Activated T-helper 2 cell treated with anti-CD3 and anti-CD28 coated beads, Interferon-gamma antibody, Interleukin-2, Interleukin-4, amounts not matched to agents 10 μg/mL and 5 μg/mL and 100 μg/mL, durations not matched to agents 14 hours and 24 hours and 36 hours (primary cell): ENCODE results near the gene NEURL4. TPM values are rescaled to one million over a fixed set of nuclear protein-coding genes. Genes with fewer than 3 reads are reported as not detected.
"Not testable (repeated sequence)": the region's sequence is repeated elsewhere in the genome, so short reads cannot be mapped to it uniquely, and the experiment has no call there.

Experiments
- DNase-seq: peaks from one replicate; pipeline ENCODE4 v3.0.0; 2021; ENCODE audit warnings: low spot score
- H3K27ac Mint-ChIP-seq: one replicate; pipeline ENCODE4 v1.8.0; 2021; ENCODE audit warnings: mixed read lengths
- H3K27me3 Mint-ChIP-seq: one replicate; pipeline ENCODE4 v1.8.0; 2021; ENCODE audit warnings: low read depth, mixed read lengths
- H3K36me3 Mint-ChIP-seq: one replicate; pipeline ENCODE4 v1.8.0; 2021; ENCODE audit warnings: low read depth, mixed read lengths
- H3K4me1 Mint-ChIP-seq: one replicate; pipeline ENCODE4 v1.8.0; 2021; ENCODE audit warnings: low read depth, mixed read lengths
- H3K4me3 Mint-ChIP-seq: one replicate; pipeline ENCODE4 v1.8.0; 2021; ENCODE audit warnings: low read depth, mild to moderate bottlenecking, moderate library complexity, mixed read lengths
- H3K9me3 Mint-ChIP-seq: one replicate; pipeline ENCODE4 v1.8.0; 2021; ENCODE audit warnings: mixed read lengths
- intact Hi-C: fragments of 100-400 bp; cut with micrococcal nuclease; formaldehyde crosslinking; loops from one replicate; pipeline ENCODE4 v1.15.1; 2023
- total RNA-seq: library from RNA; stranded (reverse); gene quantifications from 2 replicates; pipeline ENCODE4 v1.2.3, GENCODE V29; 2022

The NEURL4 gene
- 45.7 and 47.7 TPM in 2 replicates for total RNA-seq

- Mint-ChIP-seq H3K4me1 (peaks cover 26% of the 10 kb centered on the region), H3K9me3 (no peaks in the 10 kb centered on the region), H3K4me3 (peak within 1 kb of the TSS; percentile 90), H3K27me3 (no peaks in the 10 kb centered on the region), H3K36me3 (peaks cover 17% of the 10 kb centered on the region), H3K27ac (peak within 1 kb of the TSS; percentile 95)
- no peak for DNase-seq
- intact Hi-C loops: loop anchor here (1.0 kb wide), 2 partner anchors 14 to 22 kb away; partner anchors contain the start of genes EIF5A and GPS2
These were observed at the start of gene NEURL4 for GRCh38 chr17:7328840-7329373. NEURL4 (minus strand) TSS chr17:7329335; CDS start chr17:7329312, 23 bp downstream.

GRCh38 chr17:7374353-7374752 lies 45.2 kb upstream of the NEURL4 start:
- H3K4me1 Mint-ChIP-seq: no peaks in the 10 kb centered on the region
- H3K9me3 Mint-ChIP-seq: peaks cover 5% of the 10 kb centered on the region
- intact Hi-C loops: no loop called here
- H3K27ac Mint-ChIP-seq: no peak overlapping the region
- DNase-seq: no peak
- no peak overlapping the region for H3K4me3 Mint-ChIP-seq
- H3K36me3 Mint-ChIP-seq: peaks cover 4% of the 10 kb centered on the region
- H3K27me3 Mint-ChIP-seq: peaks cover 14% of the 10 kb centered on the region

- DNase-seq: no peak
- intact Hi-C loops: no loop called here
- Mint-ChIP-seq H3K27ac (no peak overlapping the region), H3K36me3 (no peaks in the 10 kb centered on the region), H3K4me3 (no peak overlapping the region), H3K4me1 (no peaks in the 10 kb centered on the region), H3K27me3 (peaks cover 6% of the 10 kb centered on the region), H3K9me3 (no peaks in the 10 kb centered on the region)
These were observed 41.7 kb upstream of the NEURL4 start for GRCh38 chr17:7370853-7371252.

- no peaks in the 10 kb centered on the region for H3K9me3 Mint-ChIP-seq
- no peaks in the 10 kb centered on the region for H3K4me1 Mint-ChIP-seq
- no peak overlapping the region for H3K4me3 Mint-ChIP-seq
- no peaks in the 10 kb centered on the region for H3K36me3 Mint-ChIP-seq
- intact Hi-C loops: no loop called here
- H3K27me3 Mint-ChIP-seq: peaks cover 8% of the 10 kb centered on the region
- H3K27ac Mint-ChIP-seq: no peak overlapping the region
- no peak for DNase-seq
These were observed 40.7 kb upstream of the NEURL4 start for GRCh38 chr17:7369825-7370224.

GRCh38 chr17:7368599-7368994 lies 39.5 kb upstream of the NEURL4 start:
- H3K36me3 Mint-ChIP-seq, H3K27me3 Mint-ChIP-seq, H3K4me3 Mint-ChIP-seq, H3K4me1 Mint-ChIP-seq, H3K9me3 Mint-ChIP-seq, intact Hi-C loops, H3K27ac Mint-ChIP-seq, DNase-seq: not testable (repeated sequence)

- Mint-ChIP-seq H3K36me3 (no peaks in the 10 kb centered on the region), H3K4me1 (no peaks in the 10 kb centered on the region), H3K27me3 (peaks cover 8% of the 10 kb centered on the region), H3K27ac (no peak overlapping the region), H3K9me3 (no peaks in the 10 kb centered on the region), H3K4me3 (no peak overlapping the region)
- intact Hi-C loops: no loop called here
- DNase-seq: no peak
These were observed 38.9 kb upstream of the NEURL4 start for GRCh38 chr17:7367918-7368598.

GRCh38 chr17:7367083-7367482 lies 37.9 kb upstream of the NEURL4 start:
- no peaks in the 10 kb centered on the region for H3K4me1 Mint-ChIP-seq
- H3K4me3 Mint-ChIP-seq: no peak overlapping the region
- intact Hi-C loops: no loop called here
- no peak for DNase-seq
- peaks cover 8% of the 10 kb centered on the region for H3K27me3 Mint-ChIP-seq
- H3K9me3 Mint-ChIP-seq: no peaks in the 10 kb centered on the region
- no peaks in the 10 kb centered on the region for H3K36me3 Mint-ChIP-seq
- H3K27ac Mint-ChIP-seq: no peak overlapping the region

GRCh38 chr17:7365963-7366362 lies 36.8 kb upstream of the NEURL4 start:
- intact Hi-C loops, DNase-seq, H3K4me1 Mint-ChIP-seq, H3K4me3 Mint-ChIP-seq, H3K27me3 Mint-ChIP-seq, H3K9me3 Mint-ChIP-seq, H3K36me3 Mint-ChIP-seq, H3K27ac Mint-ChIP-seq: not testable (repeated sequence)

GRCh38 chr17:7363311-7363710 lies 34.2 kb upstream of the NEURL4 start:
- Mint-ChIP-seq H3K9me3 (no peaks in the 10 kb centered on the region), H3K27me3 (peaks cover 4% of the 10 kb centered on the region), H3K36me3 (no peaks in the 10 kb centered on the region), H3K4me3 (no peak overlapping the region), H3K27ac (no peak overlapping the region), H3K4me1 (peaks cover 1% of the 10 kb centered on the region)
- DNase-seq: no peak
- intact Hi-C loops: no loop called here

- Mint-ChIP-seq H3K4me3 (no peak overlapping the region), H3K36me3 (no peaks in the 10 kb centered on the region), H3K4me1 (peaks cover 1% of the 10 kb centered on the region), H3K9me3 (no peaks in the 10 kb centered on the region), H3K27ac (no peak overlapping the region), H3K27me3 (peaks cover 2% of the 10 kb centered on the region)
- intact Hi-C loops: no loop called here
- no peak for DNase-seq
These were observed 32.8 kb upstream of the NEURL4 start for GRCh38 chr17:7361906-7362305.

- intact Hi-C loops: no loop called here
- Mint-ChIP-seq H3K27ac (no peak overlapping the region), H3K36me3 (peaks cover 8% of the 10 kb centered on the region), H3K9me3 (no peaks in the 10 kb centered on the region), H3K27me3 (no peaks in the 10 kb centered on the region), H3K4me1 (peaks cover 19% of the 10 kb centered on the region), H3K4me3 (no peak overlapping the region)
- DNase-seq: no peak
These were observed 28.2 kb upstream of the NEURL4 start for GRCh38 chr17:7357381-7357780.

- Mint-ChIP-seq H3K9me3 (no peaks in the 10 kb centered on the region), H3K36me3 (peaks cover 10% of the 10 kb centered on the region)
These were observed 27.6 kb upstream of the NEURL4 start for GRCh38 chr17:7356756-7357155.

GRCh38 chr17:7356072-7356549 lies 27.0 kb upstream of the NEURL4 start:
- DNase-seq: peak; percentile 79
- Mint-ChIP-seq H3K4me1 (peaks cover 21% of the 10 kb centered on the region), H3K9me3 (no peaks in the 10 kb centered on the region), H3K27me3 (no peaks in the 10 kb centered on the region), H3K4me3 (no peak overlapping the region), H3K27ac (no peak overlapping the region), H3K36me3 (peaks cover 14% of the 10 kb centered on the region)
- intact Hi-C loops: loop anchor here (1.0 kb wide), 2 partner anchors 81 to 205 kb away; partner anchors contain the start of gene SENP3

More at GRCh38 chr17:7356756-7357155, 27.6 kb upstream of the NEURL4 start:
- DNase-seq: no peak
- Mint-ChIP-seq H3K4me3 (no peak overlapping the region), H3K27me3 (no peaks in the 10 kb centered on the region), H3K4me1 (peaks cover 20% of the 10 kb centered on the region), H3K27ac (no peak overlapping the region)
- intact Hi-C loops: loop anchor here (1.0 kb wide), 2 partner anchors 81 to 205 kb away; partner anchors contain the start of gene SENP3
